Thymus (tissue), 11 donors: ENCODE measurements around the gene MATR3. TPM values are rescaled to one million over a fixed set of nuclear protein-coding genes. Genes with fewer than 3 reads are reported as not detected.

Source experiments
- DNase-seq, 9 donors: peaks; one replicate each; pipeline ENCODE4 v3.0.0-alpha.2; 2013; ENCODE audit warnings: low spot score in 9 of 9, low read depth in 6 of 9, missing footprints in 1 of 9
- H3K27ac ChIP-seq, 2 donors: one replicate each; pipeline ENCODE4 v1.5.1; 2013; ENCODE audit warnings: control low read depth in 1 of 2, low read depth in 1 of 2, low read length in 1 of 2, mild to moderate bottlenecking in 1 of 2, moderate library complexity in 1 of 2
- H3K27me3 ChIP-seq, 2 donors: one replicate each; pipeline ENCODE4 v1.5.1; 2013; ENCODE audit warnings: low read length in 1 of 2; ENCODE audit not compliant: control insufficient read depth in 2 of 2, insufficient read depth in 1 of 2
- H3K36me3 ChIP-seq, 2 donors: one replicate each; pipeline ENCODE4 v1.5.1; 2013; ENCODE audit warnings: low read length in 1 of 2, mild to moderate bottlenecking in 1 of 2, moderate library complexity in 1 of 2; ENCODE audit not compliant: control insufficient read depth in 2 of 2, insufficient read depth in 2 of 2
- H3K4me1 ChIP-seq, 2 donors: one replicate each; pipeline ENCODE4 v1.5.1; 2013; ENCODE audit warnings: low read length in 2 of 2; ENCODE audit not compliant: control insufficient read depth in 2 of 2, insufficient read depth in 2 of 2
- H3K4me3 ChIP-seq, 2 donors: one replicate each; pipeline ENCODE4 v1.5.1; 2013; ENCODE audit warnings: low read length in 2 of 2, control low read depth in 1 of 2, mild to moderate bottlenecking in 1 of 2
- H3K9me3 ChIP-seq, 2 donors: one replicate each; pipeline ENCODE4 v1.5.1; 2013; ENCODE audit warnings: low read length in 1 of 2, mild to moderate bottlenecking in 1 of 2; ENCODE audit not compliant: control insufficient read depth in 2 of 2, insufficient read depth in 1 of 2
- WGBS: extraction: QIAGEN DNeasy Blood & Tissue Kit; methylation state at CpG from one replicate; pipeline ENCODE4 v1.1.7; 2013; 5-methylcytosine and 5-hydroxymethylcytosine counted together
- polyA plus RNA-seq: library from polyadenylated mRNA; stranded (reverse); fragments of 200-250 nt; gene quantifications from one replicate; pipeline ENCODE4 v1.2.3, GENCODE V29; 2013
- total RNA-seq: library from RNA; stranded (reverse); fragments of 120-200 nt; gene quantifications from one replicate; pipeline ENCODE4 v1.2.4, GENCODE V29; 2013
- donor health status: healthy.

Gene MATR3
- total and polyA plus RNA-seq, 2 donors, result 253 to 378 TPM

DNA sequence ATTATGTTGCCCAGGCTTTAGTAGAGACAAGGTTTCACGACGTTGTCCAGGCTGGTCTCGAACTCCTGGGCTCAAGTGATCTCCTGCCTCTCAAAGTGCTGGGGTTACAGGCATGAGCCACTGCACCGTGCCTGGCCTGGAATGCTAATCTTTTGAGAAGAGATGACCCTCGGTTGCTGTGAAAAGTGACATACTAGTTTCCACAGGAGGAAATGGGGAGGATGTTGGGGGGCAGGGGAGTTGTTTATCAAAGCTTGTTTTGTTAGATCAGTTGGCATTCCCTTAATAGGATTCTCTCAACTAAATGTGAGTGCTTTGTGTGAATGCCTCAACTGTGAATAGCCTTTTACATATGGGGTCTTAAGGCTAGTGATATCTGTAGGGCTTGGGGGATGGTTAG, 16.4 kb upstream of the MATR3 start:
- Histone ChIP-seq H3K4me3 (no peak overlapping the region), H3K4me1 (peaks cover 26 to 53% of the 10 kb centered on the region in 2 donors), H3K27me3 (peaks cover 0 to 2% of the 10 kb centered on the region in 2 donors), H3K27ac (peak overlapping the region in 1 of 2 donors; percentile 71), H3K9me3 (no peaks in the 10 kb centered on the region), H3K36me3 (peaks cover 0 to 29% of the 10 kb centered on the region in 2 donors)
- WGBS, result 97% methylated on average over 5 of the region's 5 CpGs
- no peak for DNase-seq

DNA sequence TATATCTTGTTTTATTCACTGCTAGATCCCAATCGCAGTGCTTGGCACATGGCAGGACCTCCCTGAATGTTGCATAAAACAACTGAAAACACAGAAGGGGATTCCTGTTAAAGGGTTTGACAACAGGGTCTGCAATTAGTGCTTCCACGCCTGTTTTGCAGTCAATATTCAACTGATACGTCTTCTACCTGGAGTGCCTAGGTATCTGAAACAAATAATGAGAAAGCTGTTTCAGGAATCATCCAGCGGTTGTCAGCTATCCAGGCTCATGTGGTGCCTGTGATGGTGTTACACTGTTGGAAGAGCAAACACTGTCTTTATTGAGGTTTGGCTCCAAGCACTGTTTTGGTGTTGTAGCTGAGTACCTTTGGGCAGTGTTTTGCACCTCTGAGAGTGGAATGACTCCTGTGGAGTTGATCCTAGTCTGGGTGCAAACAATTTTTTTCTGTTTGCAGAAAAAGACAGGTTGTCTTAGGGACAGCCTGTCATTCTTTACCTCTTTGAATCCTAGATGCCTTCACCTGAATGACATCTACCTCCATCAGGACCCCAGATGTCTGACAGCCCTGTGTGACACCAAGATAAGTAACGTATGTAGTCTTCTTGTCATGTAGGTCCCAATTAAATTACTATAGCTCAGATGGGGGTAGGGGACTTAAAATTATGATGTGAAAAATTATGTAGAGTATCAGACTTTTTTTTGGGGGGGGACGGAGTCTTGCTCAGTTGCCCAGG, 14.8 kb upstream of the MATR3 start:
- Histone ChIP-seq H3K27ac (peak overlapping the region in 1 of 2 donors; percentile 71), H3K4me1 (peaks cover 16 to 39% of the 10 kb centered on the region in 2 donors), H3K36me3 (peaks cover 0 to 37% of the 10 kb centered on the region in 2 donors), H3K27me3 (peaks cover 0 to 2% of the 10 kb centered on the region in 2 donors), H3K4me3 (no peak overlapping the region), H3K9me3 (no peaks in the 10 kb centered on the region)
- no peak for DNase-seq
- 98% methylated on average over 6 of the region's 6 CpGs for WGBS

DNA sequence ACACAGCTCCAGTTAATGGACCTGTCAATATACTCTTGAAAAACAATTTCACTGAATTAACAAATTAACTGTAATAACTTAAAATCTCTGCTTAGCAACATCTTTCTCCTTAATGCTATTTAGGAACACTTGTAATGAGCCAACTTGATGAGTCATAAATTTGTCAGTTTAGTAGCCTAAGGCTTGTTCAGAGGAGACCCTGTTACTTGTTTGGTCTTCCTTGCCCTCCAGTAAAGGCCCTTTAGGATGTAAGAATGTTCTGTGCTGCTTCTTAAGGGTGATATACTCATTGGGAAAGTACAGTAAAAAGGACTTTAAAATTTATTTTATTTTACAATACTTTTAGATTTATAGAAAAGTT, 11.4 kb upstream of the MATR3 start:
- H3K36me3 ChIP-seq, result peaks cover 0 to 46% of the 10 kb centered on the region in 2 donors

DNA sequence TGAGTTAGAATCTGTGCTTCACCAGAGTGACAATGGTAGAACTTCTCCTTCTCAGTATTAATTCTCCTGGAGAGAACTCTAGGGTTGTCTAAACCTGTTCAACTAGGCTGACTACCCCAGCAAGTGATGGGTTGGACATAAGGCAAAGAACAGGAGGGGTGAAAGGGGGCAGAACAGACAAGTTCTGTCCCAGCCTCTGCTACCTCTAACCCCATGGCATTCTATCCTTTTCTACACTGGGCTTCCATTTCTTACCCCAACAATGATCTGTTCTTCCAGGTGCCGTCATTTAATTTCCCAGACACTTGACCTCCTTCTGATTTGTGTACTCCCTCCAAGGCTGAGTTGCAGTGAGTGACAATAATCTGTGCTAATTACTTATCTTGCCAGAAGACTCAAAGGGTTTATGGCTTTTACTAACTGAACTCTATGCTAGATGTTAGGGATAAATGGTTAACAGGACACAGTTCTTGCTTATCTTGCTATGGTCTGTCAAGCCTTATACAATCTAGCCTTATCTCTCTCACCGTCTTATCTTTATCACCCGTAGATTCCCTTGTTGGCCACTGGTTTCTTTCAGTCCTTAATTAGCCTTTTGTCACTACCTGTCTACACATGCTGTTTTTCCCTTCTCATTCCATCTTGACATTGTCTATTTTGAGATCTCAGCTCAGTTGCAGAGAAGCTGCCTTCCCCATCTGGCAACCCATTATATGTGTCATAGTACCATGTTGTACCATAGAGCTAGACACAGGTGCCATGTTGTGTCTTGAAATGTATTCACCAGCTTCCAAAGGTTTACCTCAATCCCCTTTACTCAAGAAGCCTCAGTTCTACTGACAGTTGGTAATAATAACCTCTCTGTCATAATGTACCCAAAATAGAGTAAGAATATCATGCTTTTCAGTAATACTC, 10.0 kb upstream of the MATR3 start:
- WGBS, result 76% methylated on average over 3 of the region's 3 CpGs

More for the DNA sequence above, 11.4 kb upstream of the MATR3 start:
- no peaks in the 10 kb centered on the region for H3K27me3 ChIP-seq
- no peaks in the 10 kb centered on the region for H3K9me3 ChIP-seq
- no peak for DNase-seq
- no peak overlapping the region for H3K4me3 ChIP-seq
- H3K4me1 ChIP-seq, result peaks cover 7 to 12% of the 10 kb centered on the region in 2 donors
- no peak overlapping the region for H3K27ac ChIP-seq

DNA sequence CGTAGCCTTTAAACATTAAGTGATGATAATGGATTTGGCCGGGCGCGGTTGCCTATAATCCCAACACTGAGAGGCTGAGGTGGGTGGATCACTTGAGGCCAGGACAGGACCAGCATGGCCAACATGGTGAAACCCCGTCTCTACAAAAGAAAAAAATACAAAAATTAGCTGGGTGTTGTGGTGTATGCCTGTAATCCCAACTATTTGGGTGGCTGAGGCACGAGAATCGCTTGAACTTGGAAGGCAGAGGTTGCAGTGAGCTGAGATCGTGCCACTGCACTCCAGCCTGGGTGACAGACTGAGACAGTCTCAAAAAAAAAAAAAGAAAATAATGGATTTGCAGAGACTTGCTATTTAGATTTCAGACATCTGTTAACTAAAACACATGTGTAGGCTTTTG, 9.2 kb upstream of the MATR3 start:
- no peaks in the 10 kb centered on the region for H3K4me1 ChIP-seq
- 92% methylated on average over 8 of the region's 8 CpGs for whole genome bisulfite sequencing
- no peak for DNase-seq

More for the DNA sequence above, 10.0 kb upstream of the MATR3 start:
- no peak for DNase-seq
- Histone ChIP-seq H3K27ac (no peak overlapping the region), H3K27me3 (no peaks in the 10 kb centered on the region), H3K36me3 (peaks cover 0 to 39% of the 10 kb centered on the region in 2 donors), H3K9me3 (no peaks in the 10 kb centered on the region), H3K4me3 (no peak overlapping the region), H3K4me1 (peaks cover 2 to 3% of the 10 kb centered on the region in 2 donors)

DNA sequence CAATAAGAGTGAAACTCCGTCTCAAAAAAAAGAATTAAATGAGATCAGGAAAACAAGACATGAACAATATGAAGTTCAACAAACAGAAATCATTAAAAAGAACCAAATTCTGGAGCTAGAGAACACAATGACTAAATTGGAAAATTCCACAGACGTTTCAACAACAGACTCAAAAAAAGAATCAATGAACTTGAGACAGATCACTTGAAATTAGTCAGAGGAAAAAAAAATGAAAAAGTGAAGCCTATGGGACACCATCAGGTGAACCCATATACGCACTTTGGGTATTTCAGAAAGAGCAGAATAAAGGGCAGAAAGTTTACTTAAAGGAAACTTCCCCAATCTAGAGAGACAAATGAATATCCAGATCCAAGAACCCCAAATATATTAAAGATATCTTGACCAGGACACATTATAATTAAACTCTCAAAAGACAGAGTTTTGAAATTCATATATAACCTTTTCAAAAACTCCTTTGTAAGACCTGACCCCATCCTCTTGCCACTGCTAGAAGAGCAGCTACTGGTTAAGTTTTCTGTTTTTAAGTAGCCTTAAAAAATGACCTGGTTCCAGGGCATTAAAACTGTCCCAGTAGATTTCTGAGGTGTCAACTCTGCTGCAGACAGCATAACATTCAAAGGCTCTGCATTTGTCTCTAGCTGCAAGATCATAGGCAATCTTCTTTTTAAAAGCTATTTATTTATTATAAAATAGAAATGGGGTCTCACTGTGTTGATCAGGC, 7.7 kb upstream of the MATR3 start:
- H3K27ac ChIP-seq, result no peak overlapping the region
- H3K36me3 ChIP-seq, result peaks cover 0 to 23% of the 10 kb centered on the region in 2 donors
- no peaks in the 10 kb centered on the region for H3K27me3 ChIP-seq
- H3K9me3 ChIP-seq, result no peaks in the 10 kb centered on the region
- H3K4me1 ChIP-seq, result no peaks in the 10 kb centered on the region
- DNase-seq, result no peak
- no peak overlapping the region for H3K4me3 ChIP-seq
- 99% methylated on average over 3 of the region's 3 CpGs for WGBS

More for the DNA sequence above, 9.2 kb upstream of the MATR3 start:
- H3K36me3 ChIP-seq, result peaks cover 0 to 33% of the 10 kb centered on the region in 2 donors
- no peaks in the 10 kb centered on the region for H3K27me3 ChIP-seq
- H3K9me3 ChIP-seq, result no peaks in the 10 kb centered on the region
- H3K4me3 ChIP-seq, result no peak overlapping the region
- H3K27ac ChIP-seq, result no peak overlapping the region

DNA sequence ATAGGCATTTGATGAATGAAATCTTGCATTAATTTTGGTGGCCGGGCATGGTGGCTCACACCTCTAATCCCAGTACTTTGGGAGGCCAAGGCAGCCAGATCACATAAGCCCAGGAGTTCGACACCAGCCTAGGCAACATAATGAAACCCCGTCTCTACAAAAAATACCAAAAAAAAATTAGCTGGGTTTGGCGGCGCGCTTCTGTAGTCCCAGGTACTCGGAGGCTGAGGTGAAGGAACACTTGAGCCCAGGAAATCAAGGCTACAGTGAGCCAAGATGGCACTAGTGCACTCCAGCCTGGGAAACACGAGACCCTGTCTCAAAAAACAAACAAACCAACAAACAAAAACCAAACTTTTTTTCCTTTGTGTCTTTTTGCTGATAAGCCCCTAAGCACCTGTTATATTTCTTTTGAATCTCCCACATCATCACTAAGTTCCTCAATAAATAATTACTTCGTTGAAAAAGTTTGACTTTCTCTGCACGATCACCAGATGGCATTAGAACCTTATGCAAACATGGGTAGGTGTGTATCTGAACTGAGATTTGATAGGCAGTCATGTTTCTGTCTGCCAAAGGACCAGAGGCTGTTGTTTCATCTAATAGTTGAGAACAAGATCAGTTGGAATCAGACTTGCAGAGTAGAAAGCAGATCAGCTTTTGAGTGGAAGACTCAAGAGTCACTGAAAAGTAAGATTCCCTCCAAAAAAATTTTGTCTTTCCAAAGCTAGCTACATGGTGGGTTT, 5.5 kb upstream of the MATR3 start:
- DNase-seq, result peak in 1 of 9 donors; percentile 51
- peaks cover 0 to 14% of the 10 kb centered on the region in 2 donors for H3K36me3 ChIP-seq
- WGBS, result 82% methylated on average over 10 of the region's 10 CpGs
- H3K9me3 ChIP-seq, result no peaks in the 10 kb centered on the region
- H3K4me3 ChIP-seq, result no peak overlapping the region
- H3K27ac ChIP-seq, result no peak overlapping the region
- H3K4me1 ChIP-seq, result peaks cover 0 to 3% of the 10 kb centered on the region in 2 donors
- no peaks in the 10 kb centered on the region for H3K27me3 ChIP-seq

DNA sequence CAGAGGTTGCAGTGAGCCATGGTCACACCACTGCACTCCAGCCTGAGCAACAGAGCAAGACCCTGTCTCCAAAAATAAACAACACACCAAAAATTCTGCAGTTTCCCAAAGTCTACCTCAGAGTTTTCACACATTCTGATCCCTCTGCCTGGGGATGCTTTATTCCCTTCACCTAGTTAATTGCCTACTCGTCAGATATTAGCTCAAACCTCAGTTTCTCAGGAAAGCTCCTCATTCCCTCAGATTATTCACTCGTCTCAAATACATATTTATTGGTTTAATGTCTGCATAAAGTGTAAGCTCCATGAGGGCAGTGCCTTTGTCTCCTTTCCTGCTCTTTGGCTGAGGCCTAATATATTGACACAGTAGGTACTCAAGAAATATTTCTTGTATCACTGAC, 2.5 kb upstream of the MATR3 start:
- Histone ChIP-seq H3K27ac (no peak overlapping the region), H3K27me3 (no peaks in the 10 kb centered on the region), H3K4me3 (no peak overlapping the region), H3K9me3 (peaks cover 0 to 3% of the 10 kb centered on the region in 2 donors), H3K36me3 (no peaks in the 10 kb centered on the region), H3K4me1 (peaks cover 3 to 9% of the 10 kb centered on the region in 2 donors)
- 96% methylated on average over 2 of the region's 2 CpGs for WGBS
- no peak for DNase-seq
